ENCODE measurements around the gene DDX3X. TPM values are rescaled to one million over a fixed set of nuclear protein-coding genes. Genes with fewer than 3 reads are reported as not detected.
A peak's percentile ranks its signal among the peaks of the same experiment; 100 is the strongest.
"Not testable (repeated sequence)": the region's sequence is repeated elsewhere in the genome, so short reads cannot be mapped to it uniquely, and the experiment has no call there.

Gene DDX3X
- total RNA-seq: 100 to 1,000 TPM; 137 to 301 TPM
- long read RNA-seq, full-length matches to known transcripts: 22 of 37 reads
- long read RNA-seq, partial matches to known transcripts: 5 of 37 reads
- long read RNA-seq, other reads (novel, unspliced or antisense): 10 of 37 reads

DNA sequence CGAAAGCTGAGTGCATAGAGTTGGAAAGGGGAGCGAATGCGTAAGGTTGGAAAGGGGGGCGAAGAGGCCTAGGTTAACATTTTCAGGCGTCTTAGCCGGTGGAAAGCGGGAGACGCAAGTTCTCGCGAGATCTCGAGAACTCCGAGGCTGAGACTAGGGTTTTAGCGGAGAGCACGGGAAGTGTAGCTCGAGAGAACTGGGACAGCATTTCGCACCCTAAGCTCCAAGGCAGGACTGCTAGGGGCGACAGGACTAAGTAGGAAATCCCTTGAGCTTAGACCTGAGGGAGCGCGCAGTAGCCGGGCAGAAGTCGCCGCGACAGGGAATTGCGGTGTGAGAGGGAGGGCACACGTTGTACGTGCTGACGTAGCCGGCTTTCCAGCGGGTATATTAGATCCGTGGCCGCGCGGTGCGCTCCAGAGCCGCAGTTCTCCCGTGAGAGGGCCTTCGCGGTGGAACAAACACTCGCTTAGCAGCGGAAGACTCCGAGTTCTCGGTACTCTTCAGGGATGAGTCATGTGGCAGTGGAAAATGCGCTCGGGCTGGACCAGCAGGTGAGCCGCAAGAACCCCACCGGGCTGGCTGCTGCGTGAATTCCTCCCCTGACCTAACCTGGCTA is at the start of gene DDX3X:
DDX3X (plus strand) TSS at position 419 of the 619 bp plus-strand sequence; CDS start at position 510, 91 bp downstream.
- DNase-seq (peak; percentile 93), ATAC-seq (peak; percentile 87)
- intact Hi-C loops (cut with DNase I): loop anchor here in 1 of 2 donors (10.0 kb wide), 1 partner anchor 111 kb away; the partner anchor contains the start of gene NYX

DNA sequence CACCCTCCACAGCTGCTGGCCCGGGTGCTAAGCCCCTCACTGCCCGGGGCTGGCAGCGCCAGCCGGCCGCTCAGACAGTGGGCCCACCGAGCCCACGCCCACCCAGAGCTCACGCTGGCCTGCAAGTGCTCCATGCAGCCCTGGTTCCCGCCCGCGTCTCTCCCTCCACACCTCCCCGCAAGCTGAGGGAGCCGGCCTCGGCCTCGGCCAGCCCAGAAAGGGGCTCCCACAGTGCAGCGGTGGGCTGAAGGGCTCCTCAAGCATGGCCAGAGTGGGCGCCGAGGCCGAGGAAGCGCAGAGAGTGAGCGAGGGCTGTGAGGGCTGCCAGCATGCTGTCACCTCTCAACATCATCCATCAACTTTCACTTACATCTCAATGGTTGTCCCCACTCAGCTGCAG is 48.0 kb upstream of the DDX3X start:
- intact Hi-C loops (cut with DNase I); ATAC-seq; DNase-seq: not testable (repeated sequence)

DNA sequence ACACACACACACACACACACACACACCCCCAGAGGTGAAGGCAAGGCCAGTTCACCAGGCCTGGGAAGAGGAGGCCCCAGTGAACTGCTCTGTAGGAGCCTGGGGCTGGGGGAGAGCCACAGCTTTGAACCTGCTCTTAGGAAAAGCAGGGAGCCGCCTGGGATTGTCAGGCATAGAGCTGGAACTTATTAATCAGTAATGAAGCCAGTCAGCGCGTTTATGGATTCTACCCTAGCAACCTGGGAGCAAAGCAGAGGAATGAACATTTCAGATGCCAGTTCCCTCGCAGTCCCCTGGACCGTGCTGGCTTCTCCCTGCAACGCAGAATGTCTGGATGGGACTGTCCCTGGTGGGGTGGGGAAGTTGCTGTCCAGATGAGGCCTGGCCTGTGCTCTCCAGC is 45.3 kb upstream of the DDX3X start:
- DNase-seq (no peak), ATAC-seq (no peak)
- intact Hi-C loops (cut with DNase I): no loop called here

DNA sequence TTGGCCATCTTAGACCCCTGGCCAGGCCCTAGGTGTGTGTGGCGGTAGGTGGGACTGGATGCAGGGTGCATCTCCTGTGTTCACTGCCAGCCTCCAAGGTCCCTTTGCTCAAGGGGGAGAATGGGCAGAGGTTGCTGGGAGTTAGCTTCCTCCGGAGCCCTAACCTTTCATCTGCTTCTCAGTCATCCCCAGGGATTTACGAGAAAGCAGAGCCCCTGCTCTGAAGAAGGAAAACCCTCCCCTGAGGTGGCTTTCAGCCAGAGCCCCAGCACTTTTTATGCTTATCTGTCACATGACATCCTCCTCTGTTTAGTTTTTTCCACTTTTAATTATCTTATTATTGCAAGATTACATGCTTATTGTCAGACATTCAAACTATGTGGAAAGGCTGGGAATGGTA is 44.9 kb upstream of the DDX3X start:
- DNase-seq (peak; percentile 40), ATAC-seq (no peak)
- intact Hi-C loops (cut with DNase I): no loop called here

DNA sequence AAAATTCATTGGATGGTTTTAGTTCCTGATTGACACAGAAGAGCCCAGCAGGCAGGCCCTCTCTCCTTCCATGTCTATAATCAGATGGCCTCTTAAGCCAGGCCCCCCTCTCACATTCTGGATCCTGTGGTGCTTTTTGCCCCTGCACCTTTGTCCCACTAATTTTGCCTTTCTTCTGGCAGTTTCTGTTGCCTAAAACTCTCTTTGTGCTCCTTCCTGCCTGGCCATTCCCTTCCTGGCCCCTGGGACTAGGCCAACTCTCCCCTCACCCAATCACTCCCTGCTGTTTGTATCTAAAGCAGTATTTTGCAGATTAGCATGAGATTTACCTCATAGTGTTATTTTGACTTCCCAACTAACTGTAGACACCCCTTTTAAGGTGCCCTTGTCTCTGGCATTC is 42.7 kb upstream of the DDX3X start:
- DNase-seq: no peak
- intact Hi-C loops (cut with DNase I): no loop called here
- ATAC-seq: no peak

DNA sequence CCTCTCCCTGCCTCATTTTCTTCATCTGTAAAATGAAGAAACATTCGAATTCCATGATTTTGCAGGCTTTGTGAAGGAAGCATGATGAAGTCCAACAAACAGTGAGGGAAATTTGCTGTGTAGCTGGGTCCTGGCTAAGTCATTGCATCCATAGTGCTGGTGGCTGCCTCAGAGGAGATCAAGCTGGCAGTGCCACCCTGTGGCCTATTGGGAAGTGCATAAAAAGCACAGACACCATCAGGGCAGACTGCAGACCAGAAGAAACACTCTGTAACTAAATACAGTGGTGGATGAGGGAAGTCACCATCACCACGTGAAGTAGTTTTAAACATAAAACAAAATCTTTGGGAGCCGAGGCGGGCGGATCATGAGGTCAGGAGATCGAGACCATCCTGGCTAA is 40.7 kb upstream of the DDX3X start:
- intact Hi-C loops (cut with DNase I): no loop called here
- no peak for DNase-seq
- ATAC-seq: no peak

DNA sequence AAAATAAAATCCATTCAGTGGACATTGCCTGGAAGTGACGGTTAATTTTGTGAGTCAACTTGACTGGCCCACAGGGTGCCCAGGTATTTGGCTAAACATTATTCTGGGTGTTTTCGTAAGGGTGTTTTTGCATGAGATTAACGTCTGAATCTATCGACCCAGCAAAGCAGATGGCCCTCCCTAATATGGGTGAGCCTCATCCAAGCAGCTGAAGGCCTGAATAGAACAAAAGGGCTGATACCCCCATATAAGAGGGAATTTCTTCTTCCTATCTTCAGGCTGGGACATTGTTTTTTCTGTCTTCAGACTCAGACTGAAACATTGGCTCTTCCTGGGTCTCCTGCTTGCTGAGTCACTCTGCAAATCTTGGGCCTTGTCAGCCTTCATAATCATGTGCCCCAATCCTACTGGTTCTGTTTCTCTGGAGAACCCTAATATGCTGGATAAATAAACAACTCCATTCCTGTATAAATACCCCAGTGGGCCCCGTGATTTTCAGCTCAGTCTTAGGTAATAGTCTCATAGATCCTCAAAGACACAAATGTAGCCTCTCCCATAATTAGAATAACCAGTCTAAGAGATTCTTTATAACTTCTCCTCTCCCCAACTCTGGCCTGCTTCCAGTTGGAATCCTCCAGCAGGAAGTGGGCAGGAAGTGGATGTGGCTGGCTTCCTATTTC is 33.1 kb upstream of the DDX3X start:
- intact Hi-C loops (cut with DNase I): no loop called here
- DNase-seq (no peak), ATAC-seq (no peak)

DNA sequence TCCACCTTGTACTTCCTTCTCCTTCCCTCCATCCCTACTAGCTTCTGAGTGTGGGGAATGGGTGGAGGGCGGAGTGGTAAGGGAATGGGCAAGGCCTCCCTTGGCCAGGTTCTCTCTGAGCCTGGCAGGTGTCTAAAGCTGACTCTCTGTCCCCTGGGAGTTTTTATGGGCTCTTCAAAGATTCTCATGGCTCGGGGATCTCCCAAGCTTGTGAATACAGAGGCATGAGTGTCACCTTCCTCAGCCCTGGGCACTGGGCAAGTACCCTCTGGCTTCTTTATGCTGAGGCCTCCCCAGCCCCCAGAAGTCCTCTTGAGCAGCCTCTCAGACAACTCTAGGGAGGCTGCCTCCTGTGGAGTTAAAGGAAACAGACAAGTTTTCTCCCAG is 32.5 kb upstream of the DDX3X start:
- DNase-seq (no peak), ATAC-seq (no peak)
- intact Hi-C loops (cut with DNase I): no loop called here

DNA sequence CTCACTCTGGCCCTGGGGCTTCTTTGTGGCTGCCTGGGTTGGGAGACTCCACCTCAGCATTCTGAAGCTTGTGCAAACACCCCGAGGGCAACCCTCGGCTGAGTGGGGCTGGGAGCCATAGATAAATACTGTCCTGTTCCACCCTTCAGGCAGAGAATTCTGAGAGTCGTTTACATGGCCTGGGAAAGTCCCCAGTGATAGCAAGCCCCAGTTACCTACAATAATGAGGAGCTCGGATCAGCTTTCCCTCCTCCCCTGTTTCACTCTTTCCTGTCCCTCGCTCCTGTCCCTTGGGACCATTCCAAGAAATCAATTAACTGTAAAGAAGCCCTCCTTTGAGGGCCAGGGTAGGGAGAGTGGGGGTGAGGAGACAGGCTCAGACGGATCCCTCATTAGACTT is 31.6 kb upstream of the DDX3X start:
- intact Hi-C loops (cut with DNase I): no loop called here
- DNase-seq: no peak
- ATAC-seq: no peak

DNA sequence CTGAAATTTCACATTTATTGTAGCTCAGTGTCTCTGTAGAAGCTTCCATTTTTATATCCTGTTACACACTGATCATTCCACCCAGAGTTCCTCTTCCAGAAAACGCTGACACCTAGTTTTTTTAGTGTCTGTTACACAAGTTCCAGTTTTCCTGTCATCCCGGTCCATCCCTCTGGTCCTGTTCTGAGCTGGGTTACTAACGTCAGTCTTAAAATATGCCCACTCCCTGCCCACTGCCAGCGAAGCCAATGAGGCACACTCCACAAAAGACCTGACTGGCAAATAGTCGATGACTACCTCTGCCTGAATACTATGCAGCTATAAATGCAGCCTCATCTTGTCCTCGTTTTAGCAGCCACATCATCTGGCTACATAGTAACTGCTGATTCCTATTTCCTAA is 30.9 kb upstream of the DDX3X start:
- ATAC-seq (peak in 1 of 2 donors; percentile 19), DNase-seq (no peak)
- intact Hi-C loops (cut with DNase I): no loop called here

DNA sequence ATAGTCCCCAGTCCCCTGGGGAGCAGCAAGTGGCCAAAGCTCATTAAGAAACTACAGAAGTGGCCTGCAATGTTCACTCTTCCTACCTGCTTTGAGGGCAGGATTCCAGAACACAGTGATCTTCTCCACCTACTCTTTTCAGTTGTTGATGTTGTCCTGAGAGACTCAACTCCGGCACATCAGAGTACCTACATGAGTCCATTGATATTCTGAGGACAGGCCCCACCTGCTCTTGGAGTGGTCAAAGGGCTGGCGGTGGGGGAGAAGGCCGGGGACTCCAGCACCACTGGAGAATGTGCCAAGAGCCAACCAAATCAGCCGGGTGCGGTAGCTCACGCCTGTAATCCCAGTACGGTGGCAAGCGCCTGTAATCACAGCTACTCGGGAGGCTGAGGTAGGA is 29.8 kb upstream of the DDX3X start:
- intact Hi-C loops (cut with DNase I): no loop called here
- ATAC-seq: no peak
- no peak for DNase-seq

DNA sequence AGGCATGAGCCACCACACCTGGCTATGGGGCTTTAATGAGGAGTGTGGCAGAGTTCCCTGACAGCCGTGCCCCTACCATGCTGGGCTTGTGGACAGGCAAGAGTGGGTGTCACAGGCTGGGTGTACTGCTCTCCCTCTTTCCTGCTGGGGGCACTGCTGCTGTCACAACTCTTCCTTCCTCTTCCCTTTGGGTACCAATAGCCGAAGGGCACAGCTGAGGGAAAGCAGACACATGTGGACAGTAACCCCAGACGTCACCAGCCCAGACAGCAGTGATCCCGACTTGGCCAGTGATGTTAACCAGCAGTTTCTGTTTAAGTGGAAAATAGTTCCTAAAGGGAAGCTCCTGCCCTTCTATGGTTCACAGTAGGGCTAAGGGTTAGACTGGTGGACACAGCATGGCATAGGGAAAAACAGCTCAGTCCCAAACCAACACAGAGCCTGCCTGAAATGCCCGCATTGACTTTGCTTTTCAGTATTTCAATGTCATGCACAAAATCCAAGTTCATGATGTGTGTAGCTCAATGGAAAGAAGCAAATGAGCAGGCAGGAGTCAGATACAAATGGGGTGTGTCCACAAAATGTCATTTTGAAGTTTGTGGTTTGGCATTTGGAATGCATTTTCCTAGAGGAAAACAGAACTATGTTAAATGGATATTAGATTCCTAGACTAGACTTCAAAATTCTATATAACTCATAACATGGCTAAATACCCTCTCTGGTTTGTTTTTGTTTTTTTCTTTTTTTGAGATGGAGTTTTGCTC is 24.9 kb upstream of the DDX3X start:
- DNase-seq: no peak
- ATAC-seq: no peak
- intact Hi-C loops (cut with DNase I): no loop called here

DNA sequence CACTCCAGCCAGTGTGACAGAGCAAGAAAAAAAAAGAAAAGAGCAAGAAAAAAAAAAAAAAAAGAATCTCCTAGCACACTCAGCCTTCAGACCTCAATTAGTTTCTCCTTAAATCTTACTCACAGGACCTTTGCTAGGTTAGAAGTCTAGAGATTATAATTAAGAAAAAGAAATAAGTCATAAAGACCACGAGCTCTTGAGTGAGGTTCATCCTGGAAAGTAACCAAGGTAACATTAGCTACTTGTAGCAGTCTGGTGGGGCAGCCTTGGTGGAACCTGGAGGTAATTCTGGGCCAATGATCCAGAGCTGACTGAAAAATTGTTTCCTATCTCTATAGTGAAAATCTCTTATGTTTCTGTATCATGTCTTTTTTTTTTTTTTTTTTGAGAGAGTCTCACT is 21.2 kb upstream of the DDX3X start:
- ATAC-seq (no peak), DNase-seq (no peak)
- intact Hi-C loops (cut with DNase I): no loop called here

DNA sequence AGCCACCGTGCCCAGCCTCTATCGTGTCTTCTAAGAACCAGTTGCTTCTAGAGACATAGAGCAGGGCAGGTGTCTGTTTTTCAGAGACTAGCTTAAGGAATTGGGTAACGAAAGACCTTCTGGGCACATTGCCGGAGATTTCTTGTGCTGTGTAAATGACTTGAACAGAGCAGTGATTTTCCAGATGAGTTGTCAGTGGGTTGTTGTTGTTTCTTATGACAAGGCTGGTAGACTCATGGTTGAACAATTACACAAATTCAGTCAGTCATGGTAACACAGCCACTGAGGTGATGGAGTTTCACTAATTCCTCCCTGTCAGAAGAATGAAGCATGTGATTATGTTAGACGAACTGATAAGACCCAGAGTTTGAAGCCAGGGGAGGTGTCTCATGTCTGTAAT is 20.5 kb upstream of the DDX3X start:
- intact Hi-C loops (cut with DNase I): no loop called here
- ATAC-seq (no peak), DNase-seq (no peak)

DNA sequence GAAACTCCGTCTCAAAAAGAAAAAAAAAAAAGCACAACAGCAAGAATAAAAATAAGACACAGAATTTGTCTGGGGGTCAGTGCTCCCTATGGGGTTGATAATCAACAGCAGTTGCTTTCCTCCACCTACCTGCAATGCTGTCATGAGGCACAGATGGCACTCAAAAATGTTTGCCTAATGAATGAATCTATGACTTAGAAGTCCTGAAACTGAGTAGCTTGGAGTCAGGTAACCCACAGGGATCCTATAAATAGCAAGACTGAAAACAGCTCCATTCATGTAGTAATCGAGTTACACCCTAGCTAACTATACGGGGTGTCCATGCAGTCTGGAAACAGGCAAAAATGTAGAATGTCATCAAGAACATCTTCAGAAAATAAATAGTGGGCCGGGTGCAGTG is 19.8 kb upstream of the DDX3X start:
- intact Hi-C loops (cut with DNase I): no loop called here
- no peak for ATAC-seq

DNA sequence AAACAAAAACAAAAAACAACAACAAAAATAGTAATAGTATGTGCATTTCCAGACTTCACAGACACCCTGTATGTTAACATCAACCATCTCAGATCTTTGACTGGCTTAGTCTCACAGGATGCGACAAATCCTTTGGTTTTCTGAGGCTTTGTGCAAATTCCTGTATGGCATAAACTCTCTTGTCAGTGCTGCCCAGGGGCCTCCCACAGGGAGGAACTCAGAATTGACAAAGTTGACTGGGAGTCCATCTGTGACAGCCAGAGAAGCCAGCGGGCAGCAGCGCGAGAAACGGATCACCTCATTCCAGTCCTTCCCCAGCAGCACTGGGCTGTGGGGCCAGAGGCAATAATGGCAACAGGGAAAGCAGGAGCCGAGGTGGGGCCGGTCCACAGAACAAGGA is 19.1 kb upstream of the DDX3X start:
- ATAC-seq (no peak), DNase-seq (no peak)
- intact Hi-C loops (cut with DNase I): no loop called here

More for the DNA sequence above, 19.8 kb upstream of the DDX3X start:
- no peak for DNase-seq

DNA sequence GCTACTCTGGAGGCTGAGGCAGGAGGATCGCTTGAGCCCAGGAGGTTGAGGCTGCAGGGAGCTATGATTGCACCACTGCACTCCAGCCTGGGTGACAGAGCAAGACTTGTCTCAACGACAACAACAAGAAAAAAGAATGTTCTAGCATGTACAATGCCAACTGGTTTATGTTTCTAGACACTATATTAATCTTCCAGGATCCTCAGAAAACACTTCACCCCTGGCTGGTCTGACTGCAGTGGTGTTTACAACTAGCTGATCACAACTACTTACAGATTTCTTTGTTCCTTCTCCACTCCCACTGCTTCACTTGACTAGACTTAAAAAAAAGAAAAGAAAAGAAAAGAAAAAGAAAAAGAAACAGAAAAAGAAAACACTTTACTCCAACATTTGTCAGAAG is 17.7 kb upstream of the DDX3X start:
- intact Hi-C loops (cut with DNase I); ATAC-seq; DNase-seq: not testable (repeated sequence)

DNA sequence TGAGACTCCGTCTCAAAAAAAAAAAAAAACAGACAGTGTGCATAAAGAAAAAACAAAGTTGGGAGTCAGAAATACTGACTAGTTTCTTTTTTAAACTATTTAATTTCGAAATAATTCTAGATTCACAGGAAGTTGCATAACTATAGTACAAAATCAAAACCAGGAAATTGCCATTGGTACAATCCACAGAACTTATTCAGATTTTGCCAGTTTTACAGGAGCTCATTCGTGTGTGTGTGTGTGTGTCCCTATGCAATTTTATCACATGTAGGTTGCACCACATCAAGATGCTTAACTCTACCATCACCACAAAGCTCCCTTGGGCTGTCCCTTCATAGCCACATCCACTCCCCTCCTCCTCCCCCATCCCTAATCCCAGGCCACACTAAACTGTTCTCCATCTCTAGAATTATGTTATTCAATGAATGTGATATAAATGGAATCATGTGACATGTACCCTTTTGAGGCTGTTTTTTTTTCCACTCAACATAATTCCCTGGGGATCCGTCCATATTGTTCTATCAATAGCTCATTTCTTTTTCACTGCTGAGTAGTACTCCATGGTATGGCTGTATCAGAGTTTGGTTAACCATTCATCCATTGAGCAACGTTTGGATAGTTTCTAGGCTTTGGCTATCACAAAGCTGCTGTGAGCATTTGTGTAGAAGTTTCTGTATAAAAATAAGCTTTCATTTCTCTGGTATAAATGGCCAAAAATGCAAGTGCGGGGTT is 16.3 kb upstream of the DDX3X start:
- DNase-seq (no peak), ATAC-seq (no peak)
- intact Hi-C loops (cut with DNase I): no loop called here

DNA sequence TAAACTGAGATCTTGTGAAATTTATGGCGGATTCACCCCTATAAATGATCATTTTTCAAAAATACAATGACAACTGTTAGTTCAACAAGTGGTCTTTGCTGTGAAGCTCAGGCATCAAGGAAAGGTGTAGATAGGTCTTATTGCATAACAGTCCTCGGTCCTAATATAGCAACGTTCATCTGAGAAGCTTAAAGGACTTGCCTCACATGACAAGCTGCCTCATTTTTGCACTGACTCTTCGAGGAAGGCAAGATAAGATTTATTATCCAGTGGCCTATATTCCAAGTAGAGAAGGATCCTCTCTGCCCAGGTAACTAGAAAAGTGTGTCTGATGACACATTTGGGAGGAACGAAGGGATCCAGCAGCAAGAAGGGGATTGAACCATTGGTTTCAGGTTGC is 13.6 kb upstream of the DDX3X start:
- DNase-seq (no peak), ATAC-seq (no peak)
- intact Hi-C loops (cut with DNase I): no loop called here
